Colonic mucosa (tissue), 4 donors: ENCODE data around the gene PRMT3. TPM values are rescaled to one million over a fixed set of nuclear protein-coding genes. Genes with fewer than 3 reads are reported as not detected.
"Not testable (repeated sequence)": the region's sequence is repeated elsewhere in the genome, so short reads cannot be mapped to it uniquely, and the experiment has no call there.

ENCODE experiments used
- DNase-seq: peaks from one replicate; pipeline ENCODE4 v3.0.0-alpha.2; 2020
- H3K27ac ChIP-seq: fragments of 200-600 bp; one replicate; pipeline ENCODE4 v1.8.0; 2021
- H3K27me3 ChIP-seq: fragments of 200-600 bp; one replicate; pipeline ENCODE4 v1.8.0; 2021
- H3K36me3 ChIP-seq: fragments of 200-600 bp; one replicate; pipeline ENCODE4 v1.8.0; 2021
- H3K4me1 ChIP-seq: fragments of 200-600 bp; one replicate; pipeline ENCODE4 v1.8.0; 2021; ENCODE audit warnings: mild to moderate bottlenecking
- H3K4me3 ChIP-seq: fragments of 200-600 bp; one replicate; pipeline ENCODE4 v1.8.0; 2021
- H3K9ac ChIP-seq, 2 donors: one replicate each; pipeline ENCODE4 v1.7.0; 2013; ENCODE audit warnings: control low read depth in 2 of 2, low read depth in 2 of 2, low read length in 2 of 2
- H3K9me3 ChIP-seq: fragments of 200-600 bp; one replicate; pipeline ENCODE4 v1.8.0; 2021
- CTCF ChIP-seq: fragments of 200-600 bp; IDR thresholded peaks from one replicate; pipeline ENCODE4 v1.8.0; 2022; ENCODE audit warnings: antibody characterized with exemption, mild to moderate bottlenecking
- intact Hi-C: fragments of 100-400 bp; cut with DNase I; formaldehyde crosslinking; loops from one replicate; pipeline ENCODE4 v1.14.1; 2022
- total RNA-seq, 2 donors: library from RNA; stranded (reverse); fragmentation: NEBNext Ultra II Directional in 1 of 2; extraction: Animal tissue kit (Norgen Biotek cat#: 25700) in 1 of 2; gene quantifications; one replicate each; pipeline ENCODE4 v1.2.1, GENCODE V29; 2021
- donor health status: healthy.
- donor health status: DM: no; HTN: no; CAD: no.
- donor health status: DM: no; HTN: no; CAD: no.

The PRMT3 gene
- total RNA-seq, 2 donors from 2014 or later: 6.2 to 11.0 TPM

GRCh38 chr11:20544603-20545237 lies 157.2 kb downstream of the PRMT3 start:
- no peak for DNase-seq
- intact Hi-C loops: no loop called here
- no peaks in the 10 kb centered on the region for H3K9me3 ChIP-seq
- no peak for TF ChIP-seq CTCF
- H3K27me3 ChIP-seq: no peaks in the 10 kb centered on the region
- H3K36me3 ChIP-seq: no peaks in the 10 kb centered on the region
- H3K4me1 ChIP-seq: no peaks in the 10 kb centered on the region
- no peak overlapping the region for H3K9ac ChIP-seq
- H3K27ac ChIP-seq: no peak overlapping the region
- no peak overlapping the region for H3K4me3 ChIP-seq

GRCh38 chr11:20547411-20547810 lies 159.9 kb downstream of the PRMT3 start:
- Histone ChIP-seq H3K36me3 (no peaks in the 10 kb centered on the region), H3K27ac (no peak overlapping the region), H3K4me3 (no peak overlapping the region), H3K9ac (no peak overlapping the region), H3K9me3 (no peaks in the 10 kb centered on the region), H3K27me3 (no peaks in the 10 kb centered on the region), H3K4me1 (no peaks in the 10 kb centered on the region)
- TF ChIP-seq CTCF: no peak
- DNase-seq: no peak
- intact Hi-C loops: no loop called here

- DNase-seq: no peak
- Histone ChIP-seq H3K4me1 (no peaks in the 10 kb centered on the region), H3K4me3 (no peak overlapping the region), H3K27me3 (no peaks in the 10 kb centered on the region), H3K36me3 (no peaks in the 10 kb centered on the region), H3K9ac (no peak overlapping the region), H3K9me3 (no peaks in the 10 kb centered on the region), H3K27ac (no peak overlapping the region)
- intact Hi-C loops: no loop called here
- TF ChIP-seq CTCF: no peak
These were observed 163.6 kb downstream of the PRMT3 start for GRCh38 chr11:20551096-20551495.

- H3K27me3 ChIP-seq: no peaks in the 10 kb centered on the region
- intact Hi-C loops: no loop called here
These were observed 168.3 kb downstream of the PRMT3 start for GRCh38 chr11:20555783-20556182.

GRCh38 chr11:20556396-20556795 lies 168.9 kb downstream of the PRMT3 start:
- intact Hi-C loops, H3K36me3 ChIP-seq, H3K27me3 ChIP-seq, H3K9me3 ChIP-seq, H3K4me1 ChIP-seq, H3K4me3 ChIP-seq, DNase-seq, H3K9ac ChIP-seq, H3K27ac ChIP-seq: not testable (repeated sequence)

More at GRCh38 chr11:20555783-20556182, 168.3 kb downstream of the PRMT3 start:
- Histone ChIP-seq H3K4me3 (no peak overlapping the region), H3K4me1 (no peaks in the 10 kb centered on the region), H3K9me3 (no peaks in the 10 kb centered on the region), H3K9ac (no peak overlapping the region), H3K27ac (no peak overlapping the region), H3K36me3 (no peaks in the 10 kb centered on the region)
- TF ChIP-seq CTCF: no peak
- no peak for DNase-seq

- Histone ChIP-seq H3K4me3 (no peak overlapping the region), H3K9ac (no peak overlapping the region), H3K4me1 (no peaks in the 10 kb centered on the region), H3K27ac (no peak overlapping the region), H3K9me3 (no peaks in the 10 kb centered on the region), H3K27me3 (no peaks in the 10 kb centered on the region), H3K36me3 (no peaks in the 10 kb centered on the region)
- intact Hi-C loops: no loop called here
- DNase-seq: no peak
- TF ChIP-seq CTCF: no peak
These were observed 171.2 kb downstream of the PRMT3 start for GRCh38 chr11:20558741-20559140.

Other genes starting within 250 kb of the PRMT3 start
- not detected for gene DBX1, start 227.2 kb upstream of the PRMT3 start, total RNA-seq
- 100 to 1,000 TPM; 116 to 126 TPM for gene HTATIP2, start 24.0 kb upstream of the PRMT3 start, total RNA-seq
- gene SLC6A5, start 211.9 kb downstream of the PRMT3 start, total RNA-seq: not detected